Measurements from ENCODE around the gene SPATA20. TPM values are rescaled to one million over a fixed set of nuclear protein-coding genes. Genes with fewer than 3 reads are reported as not detected.

The SPATA20 gene
- total RNA-seq, 4 donors from 2014 or later = 27.6 to 56.0 (median 40.6) TPM

- no peak overlapping the region for H3K4me3 ChIP-seq (ENCODE audit: low read depth, poor library complexity, severe bottlenecking)
- TF ChIP-seq POLR2A (IDR thresholded peaks at IDR 0.05) (no peak), CTCF (IDR thresholded peaks at IDR 0.05) (no peak)
- DNase-seq (ENCODE audit: low spot score in 2 of 2) = no peak
- WGBS, 2 donors = 78 to 88% methylated on average over 4 of the region's 4 CpGs
- intact Hi-C loops (cut with DNase I; ENCODE audit: low total_unique reads) = no loop called here
Measured at GRCh38 chr17:50585346-50585745, 38.4 kb downstream of the SPATA20 start.

GRCh38 chr17:50585891-50586290 lies 38.9 kb downstream of the SPATA20 start:
- H3K4me3 ChIP-seq (ENCODE audit: low read depth, poor library complexity, severe bottlenecking) = no peak overlapping the region
- WGBS, 2 donors = 76 to 79% methylated on average over 7 to 8 of the region's 8 CpGs
- DNase-seq (ENCODE audit: low spot score in 2 of 2) = no peak
- no peak for TF ChIP-seq CTCF (IDR thresholded peaks at IDR 0.05)
- TF ChIP-seq POLR2A (IDR thresholded peaks at IDR 0.05) = no peak
- intact Hi-C loops (cut with DNase I; ENCODE audit: low total_unique reads) = no loop called here

GRCh38 chr17:50586421-50587247 lies 39.7 kb downstream of the SPATA20 start:
- 85 to 91% methylated on average over 9 of the region's 9 CpGs for WGBS, 2 donors
- DNase-seq (ENCODE audit: low spot score in 2 of 2) = no peak
- H3K4me3 ChIP-seq (ENCODE audit: low read depth, poor library complexity, severe bottlenecking) = no peak overlapping the region
- intact Hi-C loops (cut with DNase I; ENCODE audit: low total_unique reads) = no loop called here
- TF ChIP-seq CTCF (IDR thresholded peaks at IDR 0.05) = no peak
- TF ChIP-seq POLR2A (IDR thresholded peaks at IDR 0.05) = no peak

- TF ChIP-seq CTCF (IDR thresholded peaks at IDR 0.05) = no peak
- no peak for TF ChIP-seq POLR2A (IDR thresholded peaks at IDR 0.05)
- no peak overlapping the region for H3K4me3 ChIP-seq (ENCODE audit: low read depth, poor library complexity, severe bottlenecking)
- 75 to 84% methylated on average over 9 of the region's 9 CpGs for WGBS, 2 donors
- no peak for DNase-seq (ENCODE audit: low spot score in 2 of 2)
- intact Hi-C loops (cut with DNase I; ENCODE audit: low total_unique reads) = no loop called here
Measured at GRCh38 chr17:50587571-50587970, 40.6 kb downstream of the SPATA20 start.

GRCh38 chr17:50588391-50589049 lies 41.5 kb downstream of the SPATA20 start:
- 77 to 78% methylated on average over 16 to 18 of the region's 18 CpGs for WGBS, 2 donors
- no peak for TF ChIP-seq CTCF (IDR thresholded peaks at IDR 0.05)
- TF ChIP-seq POLR2A (IDR thresholded peaks at IDR 0.05) = no peak
- no peak for DNase-seq (ENCODE audit: low spot score in 2 of 2)
- intact Hi-C loops (cut with DNase I; ENCODE audit: low total_unique reads) = no loop called here
- H3K4me3 ChIP-seq (ENCODE audit: low read depth, poor library complexity, severe bottlenecking) = no peak overlapping the region
